Measurements from ENCODE around the gene BLM.

BLM gene

DNA sequence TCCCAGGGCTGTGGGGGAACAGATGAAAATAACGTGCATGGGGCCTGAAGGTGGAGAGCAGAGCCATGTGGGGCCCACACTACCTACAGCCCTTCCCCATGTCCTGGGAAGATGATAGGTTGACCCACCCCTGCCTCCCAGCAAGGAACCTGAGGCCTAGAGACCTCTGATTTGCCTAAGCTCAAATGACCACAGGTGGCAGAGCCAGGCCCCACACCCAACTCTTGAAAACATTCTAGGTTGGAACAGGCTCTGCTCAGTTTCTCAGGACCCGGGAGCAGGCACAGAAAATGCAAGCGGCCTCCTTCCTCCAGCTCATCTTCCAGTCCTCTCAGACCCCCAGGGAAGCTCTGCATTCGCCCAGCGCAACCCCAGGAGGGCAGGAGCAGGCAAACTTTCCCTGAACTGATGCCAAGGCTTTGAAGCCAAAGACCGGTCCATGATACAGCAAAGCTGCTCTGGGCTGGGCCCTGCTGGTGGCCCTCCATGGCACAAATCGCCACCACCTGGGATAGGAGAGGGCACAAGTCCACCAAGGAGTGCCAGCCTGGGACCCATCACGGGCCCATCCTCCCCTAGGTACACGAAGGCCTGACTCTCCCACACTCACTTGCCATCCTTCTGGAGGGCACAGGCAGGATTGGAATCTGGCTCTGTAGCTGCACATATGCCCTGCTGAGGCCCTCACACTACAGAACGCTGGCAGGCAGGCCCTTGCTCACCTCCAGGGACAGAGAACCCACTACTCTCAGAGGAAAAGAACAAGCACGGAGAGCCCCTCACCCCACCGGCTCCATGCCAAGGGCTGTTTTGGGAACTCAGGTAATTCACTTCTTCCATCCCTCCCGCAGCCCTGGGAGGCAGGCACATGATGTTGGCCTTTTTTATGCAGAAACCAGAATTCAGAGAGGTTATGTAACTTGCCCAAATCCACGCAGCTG lies 100.2 kb downstream of the BLM start:
- TF ChIP-seq, protein P1, sequence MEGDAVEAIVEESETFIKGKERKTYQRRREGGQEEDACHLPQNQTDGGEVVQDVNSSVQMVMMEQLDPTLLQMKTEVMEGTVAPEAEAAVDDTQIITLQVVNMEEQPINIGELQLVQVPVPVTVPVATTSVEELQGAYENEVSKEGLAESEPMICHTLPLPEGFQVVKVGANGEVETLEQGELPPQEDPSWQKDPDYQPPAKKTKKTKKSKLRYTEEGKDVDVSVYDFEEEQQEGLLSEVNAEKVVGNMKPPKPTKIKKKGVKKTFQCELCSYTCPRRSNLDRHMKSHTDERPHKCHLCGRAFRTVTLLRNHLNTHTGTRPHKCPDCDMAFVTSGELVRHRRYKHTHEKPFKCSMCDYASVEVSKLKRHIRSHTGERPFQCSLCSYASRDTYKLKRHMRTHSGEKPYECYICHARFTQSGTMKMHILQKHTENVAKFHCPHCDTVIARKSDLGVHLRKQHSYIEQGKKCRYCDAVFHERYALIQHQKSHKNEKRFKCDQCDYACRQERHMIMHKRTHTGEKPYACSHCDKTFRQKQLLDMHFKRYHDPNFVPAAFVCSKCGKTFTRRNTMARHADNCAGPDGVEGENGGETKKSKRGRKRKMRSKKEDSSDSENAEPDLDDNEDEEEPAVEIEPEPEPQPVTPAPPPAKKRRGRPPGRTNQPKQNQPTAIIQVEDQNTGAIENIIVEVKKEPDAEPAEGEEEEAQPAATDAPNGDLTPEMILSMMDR (conservative IDR thresholded peaks at IDR 0.05): no peak
- no peak overlapping the region for H3K27ac ChIP-seq

GRCh38 chr15:90818251-90819210 lies 101.4 kb downstream of the BLM start:
- no peak overlapping the region for H3K27ac ChIP-seq
- TF ChIP-seq, protein P1 (conservative IDR thresholded peaks at IDR 0.05): peak; percentile 13; the same call in 1 of the 2 replicates

DNA sequence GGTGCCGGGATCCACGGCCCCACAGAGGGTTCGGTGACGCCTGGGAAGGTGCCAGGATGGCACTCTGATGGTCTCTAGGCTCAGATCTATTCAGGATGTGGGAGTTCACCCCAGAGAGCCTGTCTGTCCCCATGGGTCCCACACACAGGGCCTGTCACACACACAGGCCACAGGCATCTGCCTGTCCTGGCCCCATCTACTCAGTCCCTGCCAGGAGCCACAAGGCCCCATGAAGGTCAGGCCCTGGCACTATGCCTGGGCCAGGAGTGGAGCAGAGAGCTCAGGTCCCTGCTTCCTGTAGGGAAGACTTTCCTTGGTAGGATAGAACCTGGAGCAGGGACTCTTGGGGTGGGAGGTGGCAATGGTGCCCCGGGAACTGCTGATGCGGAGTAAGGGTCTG lies 102.2 kb downstream of the BLM start:
- H3K27ac ChIP-seq: no peak overlapping the region
- TF ChIP-seq, protein P1 (conservative IDR thresholded peaks at IDR 0.05): no peak

- H3K27ac ChIP-seq: no peak overlapping the region
- TF ChIP-seq, protein P1 (conservative IDR thresholded peaks at IDR 0.05): no peak
Observed at GRCh38 chr15:90819850-90820249, 102.7 kb downstream of the BLM start.

DNA sequence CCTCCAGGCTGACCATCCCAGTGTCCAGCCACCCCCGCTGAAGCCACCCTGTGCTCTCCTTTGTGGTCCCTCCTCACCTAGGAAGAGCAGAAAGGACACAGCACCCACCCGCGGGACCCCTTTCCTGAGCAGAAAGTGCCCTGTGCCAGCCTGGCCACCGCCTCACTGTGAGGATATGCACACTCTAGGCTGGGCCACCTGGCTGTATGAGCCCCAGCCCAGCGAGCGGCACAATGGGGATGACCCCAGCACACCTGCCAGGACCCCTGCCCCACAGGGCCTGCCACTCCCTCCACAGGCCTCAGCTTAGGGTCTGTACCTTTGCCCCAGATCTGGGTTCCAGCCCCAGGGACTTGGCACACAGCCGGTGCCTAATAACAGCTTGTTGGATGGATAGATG lies 103.3 kb downstream of the BLM start:
- TF ChIP-seq, protein P1 (conservative IDR thresholded peaks at IDR 0.05): no peak
- H3K27ac ChIP-seq: no peak overlapping the region

DNA sequence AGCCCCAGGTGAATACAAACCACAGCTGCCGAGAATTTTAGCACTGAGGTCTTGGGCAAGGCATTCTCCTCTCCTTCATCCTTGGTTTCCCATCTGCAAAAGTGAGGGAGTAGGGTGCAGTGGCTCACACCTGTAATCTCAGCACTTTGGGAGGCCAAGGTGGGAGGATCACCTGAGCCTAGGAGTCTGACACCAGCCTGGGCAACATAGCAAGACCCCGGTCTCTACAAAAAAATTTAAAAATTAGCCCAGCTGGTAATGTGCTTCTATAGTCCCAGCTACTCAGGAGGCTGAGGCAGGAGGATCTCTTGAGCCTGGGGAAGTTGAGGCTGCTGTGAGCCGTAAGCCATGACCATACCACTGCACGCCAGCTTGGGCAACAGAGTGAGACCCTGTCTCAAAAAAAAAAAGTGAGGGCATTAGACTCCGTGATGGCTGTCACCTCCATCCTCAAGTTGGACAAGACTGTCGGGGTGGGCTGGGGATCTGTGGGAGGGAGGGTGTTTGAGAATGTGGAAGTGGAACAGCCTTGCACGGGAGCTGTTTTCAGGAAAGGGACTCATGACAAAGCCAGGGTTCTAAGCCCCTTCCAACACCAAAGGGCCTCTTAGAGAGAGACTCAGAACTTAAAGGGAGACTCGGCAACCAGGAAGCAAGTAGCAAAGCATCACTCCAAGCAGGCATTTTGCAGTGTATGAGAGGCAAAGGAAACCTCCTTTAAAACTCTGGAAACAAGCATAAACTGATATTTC lies 105.2 kb downstream of the BLM start:
- TF ChIP-seq, protein P1 (conservative IDR thresholded peaks at IDR 0.05): no peak
- H3K27ac ChIP-seq: no peak overlapping the region

Data from VCaP (cell line).